Measurements from ENCODE around the gene DLG4.

The DLG4 gene

GRCh38 chr17:7214300-7215135 lies 5.1 kb downstream of the DLG4 start:
- peak; percentile 49; the same call in 1 of the 2 replicates for TF ChIP-seq EGR1 (IDR thresholded peaks at IDR 0.05)
- TF ChIP-seq TAF1 (IDR thresholded peaks at IDR 0.05; ENCODE audit: low read depth): no peak; the same call in 1 of the 2 replicates
- TF ChIP-seq REST (IDR thresholded peaks at IDR 0.05; ENCODE audit: low read depth): no peak
- TF ChIP-seq MAX (IDR thresholded peaks at IDR 0.05): peak; percentile 38; the same call in 1 of the 2 replicates
- TF ChIP-seq TCF12 (IDR thresholded peaks at IDR 0.05; ENCODE audit: low read depth): 0 out of 2 replicates have a peak, but pooled peaks have one; percentile 41
- TF ChIP-seq NFIC (IDR thresholded peaks at IDR 0.05): peak; percentile 9; the same call in 1 of the 2 replicates
- TF ChIP-seq CREB1 (IDR thresholded peaks at IDR 0.05; ENCODE audit: low read depth): peak; percentile 34; the same call in 1 of the 2 replicates

- TF ChIP-seq CEBPB (IDR thresholded peaks at IDR 0.05) (0 out of 2 replicates have a peak, but pooled peaks have one; percentile 34), NFIC (IDR thresholded peaks at IDR 0.05) (no peak), FOXM1 (IDR thresholded peaks at IDR 0.05; ENCODE audit: borderline replicate concordance, low read depth) (peak; percentile 70; the same call in 1 of the 2 replicates)
Observed at GRCh38 chr17:7213895-7214299, 5.7 kb downstream of the DLG4 start.

- no peak for TF ChIP-seq TAF1 (IDR thresholded peaks at IDR 0.05; ENCODE audit: low read depth)
- TF ChIP-seq TCF12 (IDR thresholded peaks at IDR 0.05; ENCODE audit: low read depth): no peak
- no peak for TF ChIP-seq FOXM1 (IDR thresholded peaks at IDR 0.05; ENCODE audit: borderline replicate concordance, low read depth)
- TF ChIP-seq CEBPB (IDR thresholded peaks at IDR 0.05): no peak
- TF ChIP-seq USF1 (IDR thresholded peaks at IDR 0.05): no peak
- TF ChIP-seq CREB1 (IDR thresholded peaks at IDR 0.05; ENCODE audit: low read depth): no peak
- no peak for TF ChIP-seq YY1 (IDR thresholded peaks at IDR 0.05; ENCODE audit: low read depth)
- TF ChIP-seq TEAD4 (IDR thresholded peaks at IDR 0.05): no peak
- TF ChIP-seq EP300 (IDR thresholded peaks at IDR 0.05; ENCODE audit: borderline replicate concordance): no peak
- TF ChIP-seq NFIC (IDR thresholded peaks at IDR 0.05): no peak
- TF ChIP-seq REST (IDR thresholded peaks at IDR 0.05; ENCODE audit: low read depth): no peak
- no peak for TF ChIP-seq MAX (IDR thresholded peaks at IDR 0.05)
- no peak for TF ChIP-seq RAD21 (IDR thresholded peaks at IDR 0.05; ENCODE audit: low read depth)
Observed at GRCh38 chr17:7211491-7212273, 8.0 kb downstream of the DLG4 start.

- TF ChIP-seq TAF1 (IDR thresholded peaks at IDR 0.05; ENCODE audit: low read depth) (no peak), TEAD4 (IDR thresholded peaks at IDR 0.05) (no peak), EGR1 (IDR thresholded peaks at IDR 0.05) (no peak), CREB1 (IDR thresholded peaks at IDR 0.05; ENCODE audit: low read depth) (no peak), FOXM1 (IDR thresholded peaks at IDR 0.05; ENCODE audit: borderline replicate concordance, low read depth) (no peak), NFIC (IDR thresholded peaks at IDR 0.05) (no peak), EP300 (IDR thresholded peaks at IDR 0.05; ENCODE audit: borderline replicate concordance) (no peak), RAD21 (IDR thresholded peaks at IDR 0.05; ENCODE audit: low read depth) (no peak), ZBTB7A (IDR thresholded peaks at IDR 0.05; ENCODE audit: low read depth) (no peak), TCF12 (IDR thresholded peaks at IDR 0.05; ENCODE audit: low read depth) (no peak), USF1 (IDR thresholded peaks at IDR 0.05) (no peak), REST (IDR thresholded peaks at IDR 0.05; ENCODE audit: low read depth) (no peak), MAX (IDR thresholded peaks at IDR 0.05) (no peak), CEBPB (IDR thresholded peaks at IDR 0.05) (no peak), YY1 (IDR thresholded peaks at IDR 0.05; ENCODE audit: low read depth) (no peak)
Observed at GRCh38 chr17:7208754-7209460, 10.7 kb downstream of the DLG4 start.

All from Ishikawa (cell line).